Measurements from ENCODE around the gene AMHR2.

DNA sequence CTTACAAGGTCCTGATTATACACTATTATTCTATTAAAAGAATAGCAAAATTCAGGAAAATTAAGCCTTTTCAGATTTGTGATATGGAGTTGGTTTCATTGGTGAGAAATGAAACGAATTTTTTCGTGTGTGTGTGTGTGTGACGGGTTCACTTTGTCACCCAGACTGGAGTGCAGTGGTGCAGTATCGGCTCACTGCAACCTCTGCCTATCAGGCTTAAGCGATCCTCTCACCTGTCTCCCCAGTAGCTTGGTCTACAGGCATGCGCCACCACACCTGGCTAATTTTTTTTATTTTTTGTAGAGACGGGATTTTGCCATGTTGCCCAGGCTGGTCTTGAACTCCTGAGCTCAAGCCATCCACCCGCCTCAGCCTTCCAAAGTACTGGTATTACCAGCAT, 37.9 kb downstream of the AMHR2 start:
- TF ChIP-seq EZH2 (IDR thresholded peaks at IDR 0.05; ENCODE audit: insufficient read depth, poor library complexity, severe bottlenecking) = no peak
- no peak for TF ChIP-seq EZH2phosphoT487 (IDR thresholded peaks at IDR 0.05; ENCODE audit: insufficient read depth, low read depth)
